ENCODE results near the gene PRODH2.

The PRODH2 gene

DNA sequence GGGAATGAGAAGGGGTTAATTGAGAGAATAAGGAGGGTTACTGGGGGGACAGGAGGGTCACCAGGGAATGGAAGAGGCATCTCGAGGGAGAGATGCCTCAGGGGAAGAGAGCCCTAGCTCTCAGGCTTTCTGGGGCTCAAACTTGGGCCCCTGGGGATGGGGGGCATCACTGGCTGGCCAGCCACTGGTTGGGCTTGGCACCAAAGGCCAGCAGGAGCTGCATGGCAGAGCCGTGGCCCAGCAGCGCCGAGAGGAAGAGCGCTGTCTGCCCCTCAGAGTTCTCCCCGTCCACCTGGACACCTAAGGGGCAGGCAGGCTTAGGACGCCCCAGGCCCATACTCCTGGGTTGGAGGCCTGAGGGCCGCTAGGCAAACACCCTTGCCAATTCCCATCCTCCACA is 19.8 kb downstream of the PRODH2 start:
- Histone ChIP-seq H3K4me1 (ENCODE audit: control insufficient read depth in 1 of 2, insufficient read depth in 2 of 2, low read length in 2 of 2) (no peaks in the 10 kb centered on the region), H3K27me3 (ENCODE audit: low read depth, low read length) (peaks cover 10% of the 10 kb centered on the region), H3K9me3 (ENCODE audit: control insufficient read depth in 1 of 2, low read length in 2 of 2) (no peaks in the 10 kb centered on the region), H3K36me3 (ENCODE audit: control insufficient read depth in 1 of 2, insufficient read depth in 2 of 2, low read length in 2 of 2) (no peaks in the 10 kb centered on the region), H3K27ac (ENCODE audit: low read length) (no peak overlapping the region), H3K4me3 (ENCODE audit: low read depth in 1 of 2, low read length in 2 of 2) (no peak overlapping the region)

GRCh38 chr19:35792312-35792711 is 20.3 kb downstream of the PRODH2 start:
- no peaks in the 10 kb centered on the region for H3K36me3 ChIP-seq (ENCODE audit: control insufficient read depth in 1 of 2, insufficient read depth in 2 of 2, low read length in 2 of 2)
- H3K4me1 ChIP-seq (ENCODE audit: control insufficient read depth in 1 of 2, insufficient read depth in 2 of 2, low read length in 2 of 2): no peaks in the 10 kb centered on the region
- H3K4me3 ChIP-seq (ENCODE audit: low read depth in 1 of 2, low read length in 2 of 2): no peak overlapping the region
- H3K27ac ChIP-seq (ENCODE audit: low read length): no peak overlapping the region
- H3K9me3 ChIP-seq (ENCODE audit: control insufficient read depth in 1 of 2, low read length in 2 of 2): no peaks in the 10 kb centered on the region
- H3K27me3 ChIP-seq (ENCODE audit: low read depth, low read length): peaks cover 10% of the 10 kb centered on the region

GRCh38 chr19:35791814-35792279 is 20.8 kb downstream of the PRODH2 start:
- no peaks in the 10 kb centered on the region for H3K4me1 ChIP-seq (ENCODE audit: control insufficient read depth in 1 of 2, insufficient read depth in 2 of 2, low read length in 2 of 2)
- H3K27me3 ChIP-seq (ENCODE audit: low read depth, low read length): peaks cover 6% of the 10 kb centered on the region

DNA sequence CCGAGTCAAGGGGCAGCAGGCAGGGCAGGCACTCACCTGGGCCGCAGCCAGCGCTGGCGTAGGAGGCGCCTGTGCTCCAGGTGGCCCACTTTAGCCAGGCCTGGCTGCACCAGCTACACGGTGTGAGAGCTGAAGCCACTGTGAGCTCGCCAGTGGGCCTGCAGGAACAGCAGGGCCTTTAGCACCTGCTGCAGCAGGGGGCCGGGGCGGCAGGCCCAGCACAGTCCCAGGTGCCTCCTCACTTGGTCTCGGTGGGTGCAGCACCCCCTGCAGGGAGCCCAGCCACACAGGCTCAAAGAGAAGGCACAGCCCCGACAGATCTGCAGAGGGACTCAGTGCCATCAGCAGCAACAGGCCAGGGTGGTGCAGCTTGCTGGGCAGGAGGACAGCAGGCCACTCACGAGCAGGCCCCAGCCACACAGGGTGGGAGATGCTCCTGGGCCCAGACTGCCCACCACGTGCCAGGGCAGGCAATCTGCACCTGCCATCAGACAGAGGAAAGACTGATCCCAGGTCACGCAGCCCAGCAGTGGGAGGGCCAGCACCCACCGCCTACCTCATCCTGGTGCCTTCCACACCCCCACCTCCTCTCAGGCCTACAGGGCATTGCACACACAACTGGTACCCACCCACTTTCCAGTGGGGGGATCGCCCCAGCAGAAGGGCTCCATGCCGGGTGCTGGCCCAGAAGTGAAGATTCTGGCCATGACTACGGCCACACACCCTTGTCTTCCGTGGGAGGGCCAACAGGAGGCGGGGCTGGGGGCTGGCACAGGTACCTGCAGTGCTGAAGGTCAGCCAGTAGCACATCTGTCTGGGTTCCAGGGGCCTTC is 21.4 kb downstream of the PRODH2 start:
- no peaks in the 10 kb centered on the region for H3K4me1 ChIP-seq (ENCODE audit: control insufficient read depth in 1 of 2, insufficient read depth in 2 of 2, low read length in 2 of 2)
- no peaks in the 10 kb centered on the region for H3K27me3 ChIP-seq (ENCODE audit: low read depth, low read length)
- H3K4me3 ChIP-seq (ENCODE audit: low read depth in 1 of 2, low read length in 2 of 2): no peak overlapping the region
- H3K36me3 ChIP-seq (ENCODE audit: control insufficient read depth in 1 of 2, insufficient read depth in 2 of 2, low read length in 2 of 2): no peaks in the 10 kb centered on the region
- H3K9me3 ChIP-seq (ENCODE audit: control insufficient read depth in 1 of 2, low read length in 2 of 2): no peaks in the 10 kb centered on the region
- no peak overlapping the region for H3K27ac ChIP-seq (ENCODE audit: low read length)

More at GRCh38 chr19:35791814-35792279, 20.8 kb downstream of the PRODH2 start:
- no peak overlapping the region for H3K4me3 ChIP-seq (ENCODE audit: low read depth in 1 of 2, low read length in 2 of 2)
- no peak overlapping the region for H3K27ac ChIP-seq (ENCODE audit: low read length)
- no peaks in the 10 kb centered on the region for H3K9me3 ChIP-seq (ENCODE audit: control insufficient read depth in 1 of 2, low read length in 2 of 2)
- H3K36me3 ChIP-seq (ENCODE audit: control insufficient read depth in 1 of 2, insufficient read depth in 2 of 2, low read length in 2 of 2): no peaks in the 10 kb centered on the region

- H3K9me3 ChIP-seq (ENCODE audit: control insufficient read depth in 1 of 2, low read length in 2 of 2): no peaks in the 10 kb centered on the region
- H3K27me3 ChIP-seq (ENCODE audit: low read depth, low read length): no peaks in the 10 kb centered on the region
- H3K4me1 ChIP-seq (ENCODE audit: control insufficient read depth in 1 of 2, insufficient read depth in 2 of 2, low read length in 2 of 2): no peaks in the 10 kb centered on the region
- H3K27ac ChIP-seq (ENCODE audit: low read length): no peak overlapping the region
- H3K36me3 ChIP-seq (ENCODE audit: control insufficient read depth in 1 of 2, insufficient read depth in 2 of 2, low read length in 2 of 2): peaks cover 0 to 2% of the 10 kb centered on the region in 2 donors
- H3K4me3 ChIP-seq (ENCODE audit: low read depth in 1 of 2, low read length in 2 of 2): no peak overlapping the region
Observed at GRCh38 chr19:35789978-35790944, 22.4 kb downstream of the PRODH2 start.

DNA sequence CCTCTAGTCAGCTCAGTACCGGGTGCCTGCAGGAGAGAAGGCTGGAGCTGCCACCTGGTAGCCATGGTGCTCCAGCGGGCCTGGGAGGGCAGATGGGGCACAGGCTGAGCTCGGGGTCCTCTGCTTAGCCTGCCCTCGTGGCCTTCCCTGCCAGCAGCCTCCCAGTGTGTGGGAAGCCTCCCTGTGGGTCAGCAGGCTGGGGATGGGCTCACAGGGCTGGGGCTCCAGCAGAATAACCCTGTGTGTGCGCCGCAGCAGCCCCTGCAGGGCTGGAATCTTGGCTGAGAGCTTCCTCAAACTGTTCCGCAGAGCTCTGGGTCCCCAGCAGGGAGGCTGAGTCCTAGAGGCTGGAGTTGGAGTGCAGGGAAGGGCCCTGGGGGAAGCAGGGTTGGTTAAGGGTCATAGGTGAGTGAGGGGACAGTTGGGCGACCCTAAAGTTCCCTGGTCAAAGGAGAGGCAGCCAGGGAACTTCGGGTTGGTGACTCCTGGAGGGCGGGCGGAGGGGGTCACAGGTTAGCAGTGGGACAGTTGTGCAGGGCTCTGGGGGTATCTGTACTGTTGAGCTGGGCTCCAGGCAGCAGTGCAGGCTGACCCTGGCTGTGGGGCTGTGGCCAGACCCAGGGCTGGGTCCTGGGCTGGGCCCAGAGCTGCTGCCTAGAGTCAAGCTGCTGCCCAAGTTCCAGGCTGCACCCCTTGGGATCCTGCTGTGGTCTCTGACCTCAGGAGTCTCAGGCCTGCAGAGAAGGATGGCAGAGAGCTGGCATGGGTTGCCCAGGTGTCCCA is 23.3 kb downstream of the PRODH2 start:
- peaks cover 0 to 8% of the 10 kb centered on the region in 2 donors for H3K36me3 ChIP-seq (ENCODE audit: control insufficient read depth in 1 of 2, insufficient read depth in 2 of 2, low read length in 2 of 2)
- H3K9me3 ChIP-seq (ENCODE audit: control insufficient read depth in 1 of 2, low read length in 2 of 2): no peaks in the 10 kb centered on the region
- no peak overlapping the region for H3K4me3 ChIP-seq (ENCODE audit: low read depth in 1 of 2, low read length in 2 of 2)

DNA sequence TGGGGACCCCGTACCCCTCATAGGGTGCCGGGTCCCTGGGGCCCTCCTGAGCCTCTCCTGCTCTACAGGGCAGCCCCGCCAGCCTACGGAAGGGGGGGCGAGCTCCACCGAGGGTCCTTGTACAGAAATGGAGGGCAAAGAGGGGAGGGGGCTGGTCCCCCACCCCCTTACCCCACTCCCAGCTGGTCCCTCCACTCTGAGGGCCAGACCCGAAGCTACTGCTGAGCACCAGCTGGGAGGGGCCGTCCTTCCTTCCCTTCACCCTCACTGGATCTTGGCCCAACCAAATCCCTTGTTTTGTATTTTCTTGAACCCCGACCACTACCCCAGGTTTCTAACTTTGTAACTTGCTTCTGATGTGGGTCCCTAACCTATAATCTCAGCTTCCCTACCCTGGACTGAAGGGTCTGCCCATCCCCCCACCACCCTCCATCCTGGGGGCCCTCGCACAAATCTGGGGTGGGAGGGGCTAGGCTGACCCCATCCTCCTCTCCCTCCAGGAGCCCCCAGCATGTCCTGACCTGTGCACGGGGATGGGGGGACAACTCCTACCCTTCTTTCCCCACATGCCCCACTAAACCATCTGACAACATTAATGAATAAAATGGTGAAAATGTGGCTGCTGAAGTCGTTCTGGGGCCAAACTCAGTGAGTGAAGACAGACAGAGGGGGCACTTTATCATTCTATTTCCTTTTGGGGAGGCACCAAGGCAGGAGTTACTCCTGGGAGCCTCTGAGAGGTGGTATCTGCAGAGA is 24.3 kb downstream of the PRODH2 start:
- no peaks in the 10 kb centered on the region for H3K4me1 ChIP-seq (ENCODE audit: control insufficient read depth in 1 of 2, insufficient read depth in 2 of 2, low read length in 2 of 2)
- no peaks in the 10 kb centered on the region for H3K27me3 ChIP-seq (ENCODE audit: low read depth, low read length)

More for the DNA sequence above, 23.3 kb downstream of the PRODH2 start:
- H3K27me3 ChIP-seq (ENCODE audit: low read depth, low read length): no peaks in the 10 kb centered on the region
- no peaks in the 10 kb centered on the region for H3K4me1 ChIP-seq (ENCODE audit: control insufficient read depth in 1 of 2, insufficient read depth in 2 of 2, low read length in 2 of 2)
- no peak overlapping the region for H3K27ac ChIP-seq (ENCODE audit: low read length)

DNA sequence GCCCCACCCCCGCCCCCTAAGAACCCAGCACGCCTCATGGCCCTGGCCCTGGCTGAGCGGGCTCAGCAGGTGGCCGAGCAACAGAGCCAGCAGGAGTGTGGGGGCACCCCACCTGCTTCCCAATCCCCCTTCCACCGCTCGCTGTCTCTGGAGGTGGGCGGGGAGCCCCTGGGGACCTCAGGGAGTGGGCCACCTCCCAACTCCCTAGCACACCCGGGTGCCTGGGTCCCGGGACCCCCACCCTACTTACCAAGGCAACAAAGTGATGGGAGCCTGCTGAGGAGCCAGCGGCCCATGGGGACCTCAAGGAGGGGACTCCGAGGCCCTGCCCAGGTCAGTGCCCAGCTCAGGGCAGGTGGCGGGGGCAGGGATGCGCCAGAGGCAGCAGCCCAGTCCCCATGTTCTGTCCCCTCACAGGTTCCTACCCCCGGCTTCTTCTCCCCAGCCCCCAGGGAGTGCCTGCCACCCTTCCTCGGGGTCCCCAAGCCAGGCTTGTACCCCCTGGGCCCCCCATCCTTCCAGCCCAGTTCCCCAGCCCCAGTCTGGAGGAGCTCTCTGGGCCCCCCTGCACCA is 25.3 kb downstream of the PRODH2 start:
- Histone ChIP-seq H3K4me3 (ENCODE audit: low read depth in 1 of 2, low read length in 2 of 2) (no peak overlapping the region), H3K9me3 (ENCODE audit: control insufficient read depth in 1 of 2, low read length in 2 of 2) (no peaks in the 10 kb centered on the region), H3K36me3 (ENCODE audit: control insufficient read depth in 1 of 2, insufficient read depth in 2 of 2, low read length in 2 of 2) (peaks cover 7 to 18% of the 10 kb centered on the region in 2 donors), H3K27ac (ENCODE audit: low read length) (no peak overlapping the region), H3K4me1 (ENCODE audit: control insufficient read depth in 1 of 2, insufficient read depth in 2 of 2, low read length in 2 of 2) (no peaks in the 10 kb centered on the region), H3K27me3 (ENCODE audit: low read depth, low read length) (no peaks in the 10 kb centered on the region)

More for the DNA sequence above, 24.3 kb downstream of the PRODH2 start:
- Histone ChIP-seq H3K27ac (ENCODE audit: low read length) (no peak overlapping the region), H3K36me3 (ENCODE audit: control insufficient read depth in 1 of 2, insufficient read depth in 2 of 2, low read length in 2 of 2) (peaks cover 0 to 8% of the 10 kb centered on the region in 2 donors), H3K9me3 (ENCODE audit: control insufficient read depth in 1 of 2, low read length in 2 of 2) (no peaks in the 10 kb centered on the region), H3K4me3 (ENCODE audit: low read depth in 1 of 2, low read length in 2 of 2) (no peak overlapping the region)

DNA sequence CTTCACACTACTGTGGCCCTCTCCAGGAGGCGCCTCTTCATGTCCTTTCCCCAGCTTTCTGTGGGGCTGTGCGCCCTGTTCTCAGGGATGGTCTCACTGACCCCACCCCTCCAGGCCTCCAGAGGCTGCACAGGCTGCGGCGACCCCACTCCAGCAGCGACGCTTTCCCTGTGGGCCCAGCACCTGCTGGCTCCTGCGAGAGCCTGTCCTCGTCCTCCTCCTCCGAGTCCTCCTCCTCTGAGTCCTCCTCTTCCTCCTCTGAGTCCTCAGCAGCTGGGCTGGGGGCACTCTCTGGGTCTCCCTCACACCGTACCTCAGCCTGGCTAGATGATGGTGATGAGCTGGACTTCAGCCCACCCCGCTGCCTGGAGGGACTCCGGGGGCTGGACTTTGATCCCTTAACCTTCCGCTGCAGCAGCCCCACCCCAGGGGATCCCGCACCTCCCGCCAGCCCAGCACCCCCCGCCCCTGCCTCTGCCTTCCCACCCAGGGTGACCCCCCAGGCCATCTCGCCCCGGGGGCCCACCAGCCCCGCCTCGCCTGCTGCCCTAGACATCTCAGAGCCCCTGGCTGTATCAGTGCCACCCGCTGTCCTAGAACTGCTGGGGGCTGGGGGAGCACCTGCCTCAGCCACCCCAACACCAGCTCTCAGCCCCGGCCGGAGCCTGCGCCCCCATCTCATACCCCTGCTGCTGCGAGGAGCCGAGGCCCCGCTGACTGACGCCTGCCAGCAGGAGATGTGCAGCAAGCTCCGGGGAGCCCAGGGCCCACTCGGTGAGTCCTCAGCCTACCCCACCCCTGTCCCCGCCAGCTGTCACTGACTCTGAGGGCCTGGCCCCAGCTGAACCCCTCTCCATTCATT is 26.1 kb downstream of the PRODH2 start:
- Histone ChIP-seq H3K4me3 (ENCODE audit: low read depth in 1 of 2, low read length in 2 of 2) (no peak overlapping the region), H3K4me1 (ENCODE audit: control insufficient read depth in 1 of 2, insufficient read depth in 2 of 2, low read length in 2 of 2) (no peaks in the 10 kb centered on the region), H3K9me3 (ENCODE audit: control insufficient read depth in 1 of 2, low read length in 2 of 2) (no peaks in the 10 kb centered on the region), H3K27ac (ENCODE audit: low read length) (no peak overlapping the region), H3K36me3 (ENCODE audit: control insufficient read depth in 1 of 2, insufficient read depth in 2 of 2, low read length in 2 of 2) (peaks cover 7 to 26% of the 10 kb centered on the region in 2 donors), H3K27me3 (ENCODE audit: low read depth, low read length) (no peaks in the 10 kb centered on the region)

Data from muscle layer of duodenum (tissue), 2 donors.